ENCODE results near the gene FAM221B. TPM values are rescaled to one million over a fixed set of nuclear protein-coding genes. Genes with fewer than 3 reads are reported as not detected.

FAM221B gene
- total and polyA plus RNA-seq, 2 of the 4 experiments (the other 2 are of a cell fraction) = not detected

DNA sequence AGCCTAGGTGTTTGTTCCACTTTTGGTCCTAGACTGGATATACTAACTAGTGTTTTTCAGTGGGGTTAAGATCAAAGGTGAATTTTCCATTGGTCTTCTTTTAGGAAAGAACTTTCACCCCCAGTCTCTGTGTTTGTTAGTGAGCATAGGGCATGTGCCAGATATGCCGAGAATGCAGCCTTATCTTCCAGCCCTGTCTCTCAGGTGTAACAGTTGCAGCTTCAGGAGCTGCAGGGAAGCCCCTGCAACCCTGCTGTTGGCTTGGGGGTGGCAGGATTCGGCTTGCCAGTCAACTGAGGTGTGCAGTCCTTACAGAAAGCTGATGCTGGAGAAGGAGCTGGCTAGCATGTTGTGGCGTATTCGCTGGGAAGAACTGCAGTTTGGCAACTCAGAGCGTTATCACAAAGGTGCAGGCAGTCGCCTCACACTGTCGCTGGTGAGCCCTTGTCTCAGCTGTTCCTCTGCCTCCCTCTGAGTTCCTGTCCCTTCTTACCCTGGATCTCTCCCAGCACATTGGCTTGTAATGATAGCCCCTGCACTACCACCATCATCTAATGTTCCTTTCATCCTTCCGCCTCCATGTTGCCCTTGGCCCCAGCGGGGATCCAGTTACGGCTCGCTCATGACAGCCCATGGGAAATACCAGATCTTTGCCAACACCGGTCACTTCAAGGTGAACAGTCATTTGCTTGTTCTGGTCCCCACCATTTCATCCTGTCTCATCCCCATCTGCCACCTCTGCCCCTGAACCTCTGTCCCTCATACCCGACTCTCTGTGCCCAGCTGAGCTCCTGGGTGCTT is 27.0 kb downstream of the FAM221B start (continued):
- TF ChIP-seq MXI1 (IDR thresholded peaks at IDR 0.05; ENCODE audit: borderline replicate concordance, low read depth, low read length) = no peak

DNA sequence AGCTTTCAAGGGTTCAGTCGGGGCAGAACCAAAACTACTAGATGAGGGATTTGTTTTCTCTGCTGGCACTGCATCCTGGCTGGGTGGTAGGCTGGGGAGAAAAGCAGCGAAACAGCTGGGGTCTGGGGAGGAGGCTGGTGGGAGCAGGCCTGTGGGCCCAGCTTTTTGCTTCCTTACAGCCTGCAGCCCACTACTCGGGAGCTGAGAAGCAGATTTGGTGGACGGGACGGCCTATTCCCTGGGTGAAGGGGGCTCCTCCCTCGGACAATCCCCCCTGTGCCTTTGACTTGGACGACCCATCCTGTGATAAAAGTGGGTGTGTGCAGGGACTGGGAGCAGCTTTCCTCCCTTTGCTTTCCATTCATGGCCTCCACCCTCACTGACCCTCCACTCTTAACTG is 28.0 kb downstream of the FAM221B start:
- Histone ChIP-seq H3K4me1 (ENCODE audit: control insufficient read depth, insufficient read depth, low read length) (no peaks in the 10 kb centered on the region; the same call in 1 of the 2 replicates), H3K36me3 (ENCODE audit: control insufficient read depth, insufficient read depth, low read length) (peaks cover 28% of the 10 kb centered on the region), H3K23ac (ENCODE audit: low read depth, low read length) (no peak overlapping the region), H3K9me1 (ENCODE audit: insufficient read depth, low read length) (peaks cover 26% of the 10 kb centered on the region), H3K4ac (ENCODE audit: low read depth, low read length) (no peak overlapping the region), H3K27me3 (ENCODE audit: control insufficient read depth, insufficient read depth, low read length) (no peaks in the 10 kb centered on the region), H2BK120ac (ENCODE audit: low read depth, low read length) (no peak overlapping the region), H2BK20ac (ENCODE audit: low read depth, low read length) (no peak overlapping the region), H2AK5ac (ENCODE audit: low read depth, low read length) (no peak overlapping the region), H3K56ac (ENCODE audit: extremely low read depth, insufficient read depth, low read length) (no peak overlapping the region), H3K18ac (ENCODE audit: low read depth, low read length) (no peak overlapping the region), H4K5ac (ENCODE audit: low read depth, low read length) (no peak overlapping the region), H4K8ac (ENCODE audit: low read depth in 2 of 2, low read length in 2 of 2) (no peak overlapping the region), H2BK5ac (ENCODE audit: low read depth, low read length, poor library complexity, severe bottlenecking) (no peak overlapping the region), H3K4me3 (ENCODE audit: insufficient read depth, low read depth, low read length) (no peak overlapping the region), H2AK9ac (replicated peaks; ENCODE audit: low read depth, low read length, poor library complexity) (no peak overlapping the region), H3K9me3 (ENCODE audit: control insufficient read depth, insufficient read depth, low read length) (no peaks in the 10 kb centered on the region), H3K9ac (ENCODE audit: low read depth, low read length) (no peak overlapping the region), H3K4me2 (ENCODE audit: low read depth, low read length) (no peak overlapping the region), H3K79me1 (ENCODE audit: low read depth in 1 of 2, low read length in 2 of 2) (peaks cover 5 to 28% of the 10 kb centered on the region in 2 experiments; a peak in 3 of 4 replicates), H2AFZ (replicated peaks; ENCODE audit: low read length, poor library complexity) (no peak overlapping the region), H4K91ac (ENCODE audit: insufficient read depth, low read depth, low read length) (no peak overlapping the region), H3K27ac (ENCODE audit: insufficient read depth, low read length) (no peak overlapping the region), H4K20me1 (ENCODE audit: insufficient read depth, low read length) (no peaks in the 10 kb centered on the region), H3K14ac (replicated peaks; ENCODE audit: low read depth, low read length) (no peak overlapping the region), H2BK15ac (ENCODE audit: low read depth, low read length) (no peak overlapping the region)
- TF ChIP-seq SMC3 (IDR thresholded peaks at IDR 0.05; ENCODE audit: low read depth, low read length) (no peak), POLR2A (IDR thresholded peaks at IDR 0.05; ENCODE audit: low read depth, low read length) (no peak)
- TF ChIP-seq, protein P1, sequence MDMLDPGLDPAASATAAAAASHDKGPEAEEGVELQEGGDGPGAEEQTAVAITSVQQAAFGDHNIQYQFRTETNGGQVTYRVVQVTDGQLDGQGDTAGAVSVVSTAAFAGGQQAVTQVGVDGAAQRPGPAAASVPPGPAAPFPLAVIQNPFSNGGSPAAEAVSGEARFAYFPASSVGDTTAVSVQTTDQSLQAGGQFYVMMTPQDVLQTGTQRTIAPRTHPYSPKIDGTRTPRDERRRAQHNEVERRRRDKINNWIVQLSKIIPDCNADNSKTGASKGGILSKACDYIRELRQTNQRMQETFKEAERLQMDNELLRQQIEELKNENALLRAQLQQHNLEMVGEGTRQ (IDR thresholded peaks at IDR 0.05; ENCODE audit: low read depth, low read length) = no peak
- dilution Hi-C loops (cut with HindIII; ENCODE audit: low sequenced_read_pairs, unreplicated experiment) (no loop called here), intact Hi-C loops (cut with micrococcal nuclease) (no loop called here), in situ Hi-C loops (cut with MboI; ENCODE audit: low sequenced_read_pairs) (no loop called here)
- no peak for ATAC-seq (ENCODE audit: low read depth)
- ChIA-PET POLR2A (ENCODE audit: unreplicated experiment) (no interaction called here), CTCF (no interaction called here)
- no TSS peak for BruUV-seq (replicated peaks)
- DNase-seq = no peak
- 80% methylated on average over 1 of the region's 7 CpGs; no CpG with 5 or more reads in 1 of the 2 experiments for WGBS, 2 experiments (ENCODE audit: extremely low coverage in 2 of 2, insufficient read length in 1 of 2)
